ENCODE data around the gene MALRD1. TPM values are rescaled to one million over a fixed set of nuclear protein-coding genes. Genes with fewer than 3 reads are reported as not detected.

The MALRD1 gene
- total and polyA plus RNA-seq, 2 experiments from 2014 or later, result 0.49 to 0.57 TPM

- H3K27ac ChIP-seq, result no peak overlapping the region
These were observed 48.5 kb downstream of the MALRD1 start for GRCh38 chr10:19097151-19097550.

GRCh38 chr10:19098803-19099202 is 50.2 kb downstream of the MALRD1 start:
- Histone ChIP-seq H3K4me1 (ENCODE audit: low read depth) (peaks cover 15% of the 10 kb centered on the region), H3K27ac (no peak overlapping the region), H3K4me3 (no peak overlapping the region), H3K27me3 (peaks cover 7% of the 10 kb centered on the region), H3K36me3 (no peaks in the 10 kb centered on the region), H3K9me3 (ENCODE audit: low read depth) (no peaks in the 10 kb centered on the region)
- no peak for TF ChIP-seq CTCF (IDR thresholded peaks at IDR 0.05; ENCODE audit: low read depth, low read length)
- DNase-seq (ENCODE audit: low read depth in 1 of 2, low spot score in 1 of 2), result peak in 1 of 2 donors; percentile 5

More at GRCh38 chr10:19097151-19097550, 48.5 kb downstream of the MALRD1 start:
- Histone ChIP-seq H3K4me3 (no peak overlapping the region), H3K36me3 (no peaks in the 10 kb centered on the region), H3K27me3 (peaks cover 7% of the 10 kb centered on the region), H3K4me1 (ENCODE audit: low read depth) (peaks cover 15% of the 10 kb centered on the region), H3K9me3 (ENCODE audit: low read depth) (no peaks in the 10 kb centered on the region)
- DNase-seq (ENCODE audit: low read depth in 1 of 2, low spot score in 1 of 2), result no peak
- no peak for TF ChIP-seq CTCF (IDR thresholded peaks at IDR 0.05; ENCODE audit: low read depth, low read length)

GRCh38 chr10:19107406-19107805 is 58.8 kb downstream of the MALRD1 start:
- Histone ChIP-seq H3K9me3 (ENCODE audit: low read depth) (no peaks in the 10 kb centered on the region), H3K27me3 (no peaks in the 10 kb centered on the region), H3K4me1 (ENCODE audit: low read depth) (no peaks in the 10 kb centered on the region), H3K27ac (no peak overlapping the region), H3K4me3 (no peak overlapping the region), H3K36me3 (no peaks in the 10 kb centered on the region)
- DNase-seq (ENCODE audit: low read depth in 1 of 2, low spot score in 1 of 2), result no peak
- TF ChIP-seq CTCF (IDR thresholded peaks at IDR 0.05; ENCODE audit: low read depth, low read length), result no peak

- no peak for DNase-seq (ENCODE audit: low read depth in 1 of 2, low spot score in 1 of 2)
- Histone ChIP-seq H3K9me3 (ENCODE audit: low read depth) (no peaks in the 10 kb centered on the region), H3K4me1 (ENCODE audit: low read depth) (no peaks in the 10 kb centered on the region), H3K4me3 (no peak overlapping the region), H3K36me3 (no peaks in the 10 kb centered on the region), H3K27me3 (no peaks in the 10 kb centered on the region), H3K27ac (no peak overlapping the region)
- no peak for TF ChIP-seq CTCF (IDR thresholded peaks at IDR 0.05; ENCODE audit: low read depth, low read length)
These were observed 63.1 kb downstream of the MALRD1 start for GRCh38 chr10:19111501-19112267.

GRCh38 chr10:19117438-19117837 is 68.8 kb downstream of the MALRD1 start:
- DNase-seq (ENCODE audit: low read depth in 1 of 2, low spot score in 1 of 2), result no peak
- Histone ChIP-seq H3K27ac (no peak overlapping the region), H3K27me3 (no peaks in the 10 kb centered on the region), H3K4me3 (no peak overlapping the region), H3K36me3 (no peaks in the 10 kb centered on the region), H3K4me1 (ENCODE audit: low read depth) (no peaks in the 10 kb centered on the region), H3K9me3 (ENCODE audit: low read depth) (no peaks in the 10 kb centered on the region)
- no peak for TF ChIP-seq CTCF (IDR thresholded peaks at IDR 0.05; ENCODE audit: low read depth, low read length)
